Sigmoid colon (tissue), 3 donors: ENCODE results near the gene SPAG6.

ENCODE experiments used
- POLR2A ChIP-seq, 2 donors: fragments of 450-650 bp; IDR thresholded peaks; one replicate each; pipeline ENCODE4 v1.6.1; 2016; ENCODE audit warnings: antibody characterized with exemption in 2 of 2, mild to moderate bottlenecking in 2 of 2, moderate library complexity in 2 of 2
- TF ChIP-seq, protein P1 (sequence below), 4 experiments: fragments of 450-650 bp in 3 of 4; fragments of 200-600 bp in 1 of 4; IDR thresholded peaks; one replicate each; pipeline ENCODE4 v1.5.1; 2016 to 2019; ENCODE audit warnings: antibody characterized with exemption in 4 of 4, mild to moderate bottlenecking in 3 of 4, moderate library complexity in 2 of 4

DNA sequence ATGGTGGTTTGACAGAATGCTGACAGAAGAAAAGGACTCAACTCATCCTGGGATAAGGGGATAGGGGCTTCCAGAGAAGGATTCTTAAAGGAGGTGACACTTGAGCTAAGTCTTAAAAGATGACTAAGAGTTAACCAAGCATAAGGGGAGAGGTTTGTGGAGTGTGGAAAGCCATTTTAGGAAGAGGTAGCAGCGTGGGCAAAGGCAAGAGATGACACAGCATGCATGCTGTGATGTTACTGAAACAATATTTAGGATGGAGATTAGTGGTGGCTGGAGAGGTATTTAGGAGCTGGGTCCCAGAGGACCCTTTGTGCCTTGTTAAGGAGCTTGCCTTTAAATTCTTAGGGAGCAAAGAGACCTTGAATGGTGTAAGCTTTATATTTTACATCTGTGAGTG is 65.1 kb downstream of the SPAG6 start:
- TF ChIP-seq, protein P1, sequence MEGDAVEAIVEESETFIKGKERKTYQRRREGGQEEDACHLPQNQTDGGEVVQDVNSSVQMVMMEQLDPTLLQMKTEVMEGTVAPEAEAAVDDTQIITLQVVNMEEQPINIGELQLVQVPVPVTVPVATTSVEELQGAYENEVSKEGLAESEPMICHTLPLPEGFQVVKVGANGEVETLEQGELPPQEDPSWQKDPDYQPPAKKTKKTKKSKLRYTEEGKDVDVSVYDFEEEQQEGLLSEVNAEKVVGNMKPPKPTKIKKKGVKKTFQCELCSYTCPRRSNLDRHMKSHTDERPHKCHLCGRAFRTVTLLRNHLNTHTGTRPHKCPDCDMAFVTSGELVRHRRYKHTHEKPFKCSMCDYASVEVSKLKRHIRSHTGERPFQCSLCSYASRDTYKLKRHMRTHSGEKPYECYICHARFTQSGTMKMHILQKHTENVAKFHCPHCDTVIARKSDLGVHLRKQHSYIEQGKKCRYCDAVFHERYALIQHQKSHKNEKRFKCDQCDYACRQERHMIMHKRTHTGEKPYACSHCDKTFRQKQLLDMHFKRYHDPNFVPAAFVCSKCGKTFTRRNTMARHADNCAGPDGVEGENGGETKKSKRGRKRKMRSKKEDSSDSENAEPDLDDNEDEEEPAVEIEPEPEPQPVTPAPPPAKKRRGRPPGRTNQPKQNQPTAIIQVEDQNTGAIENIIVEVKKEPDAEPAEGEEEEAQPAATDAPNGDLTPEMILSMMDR (IDR thresholded peaks at IDR 0.05), result no peak
- no peak for TF ChIP-seq POLR2A (IDR thresholded peaks at IDR 0.05)
